K562 (cell line): ENCODE data around the gene LLGL2. TPM values are rescaled to one million over a fixed set of nuclear protein-coding genes. Genes with fewer than 3 reads are reported as not detected.

ENCODE experiments used
- ATAC-seq: fragments of 200-7000 bp; cut with Tn5 transposase; 3 replicates; pipeline ENCODE4 v1.9.1; 2020; ENCODE audit warnings: moderate library complexity
- BruUV-seq: library from RNA; stranded (reverse); fragments of 400-500 nt; replicated peaks from 2 replicates; lab custom pipeline; 2021; lab: Mats Ljungman, UMichigan
- CTCF ChIA-PET: fragments of 300-600 bp; formaldehyde crosslinking; extraction: SDS; loops from one replicate; lab custom pipeline; 2021; ENCODE audit warnings: low intra/inter-chr PET ratio; lab: Yijun Ruan, JAX
- POLR2A ChIA-PET: fragments of 300-600, 350-650 bp; sonication (Branson Sonifier 250); formaldehyde crosslinking; extraction: SDS; loops from one replicate; lab custom pipeline; 2021; ENCODE audit warnings: antibody characterized with exemption, inconsistent platforms; lab: Yijun Ruan, JAX
- DNase-seq, 4 experiments: peaks; one replicate each; pipeline versions ENCODE4 v3.0.0 to v3.0.0-alpha.2; 2011 to 2018; ENCODE audit warnings: low spot score in 3 of 4, mixed read lengths in 3 of 4; ENCODE audit errors: extremely low read depth in 1 of 4
- FAIRE-seq: peaks from 2 replicates; lab custom pipeline; 2011; peaks lifted over from hg19 to GRCh38; lab: Jason Lieb, UNC
- H2AFZ ChIP-seq: 2 replicates; pipeline ENCODE4 v1.6.0; 2011; ENCODE audit warnings: low read depth, low read length, control low read depth, inconsistent platforms
- H3K27ac ChIP-seq: fragments of 200-600 bp; 3 replicates; pipeline ENCODE4 v1.8.0; 2011; ENCODE audit warnings: low read depth, mild to moderate bottlenecking, control low read depth, inconsistent platforms, low read length, moderate library complexity, mixed read lengths; ENCODE audit errors: extremely low read depth
- H3K27me3 ChIP-seq, 2 experiments: fragments of 300-600 bp in 1 of 2; 2 replicates in 1 of 2; 3 replicates in 1 of 2; pipeline versions ENCODE4 v1.6.0 to v1.8.0; 2011; ENCODE audit warnings: inconsistent platforms in 2 of 2, low read length in 2 of 2, mild to moderate bottlenecking in 1 of 2, mixed read lengths in 1 of 2, moderate library complexity in 1 of 2; ENCODE audit not compliant: control insufficient read depth in 2 of 2, insufficient read depth in 2 of 2
- H3K36me3 ChIP-seq: fragments of 300-600 bp; 3 replicates; pipeline ENCODE4 v1.8.0; 2011; ENCODE audit warnings: mild to moderate bottlenecking, low read length, inconsistent platforms; ENCODE audit not compliant: control insufficient read depth, insufficient read depth
- H3K4me1 ChIP-seq, 2 experiments: fragments of 200-600 bp in 1 of 2; replicated peaks in 1 of 2; 2 replicates in 1 of 2; 3 replicates in 1 of 2; pipeline versions ENCODE4 v1.5.1 to v1.8.0; 2011; ENCODE audit warnings: inconsistent platforms in 2 of 2, low read length in 2 of 2, mild to moderate bottlenecking in 1 of 2, mixed read lengths in 1 of 2, moderate library complexity in 1 of 2; ENCODE audit not compliant: control insufficient read depth in 2 of 2, insufficient read depth in 2 of 2
- H3K4me2 ChIP-seq: 2 replicates; pipeline ENCODE4 v1.6.1; 2011; ENCODE audit warnings: low read length, control low read depth, inconsistent platforms, mixed read lengths; ENCODE audit not compliant: insufficient read depth
- H3K4me3 ChIP-seq: fragments of 200-600 bp; sonication (generic), shearing (Covaris generic); 2 replicates; pipeline ENCODE4 v1.5.1; 2016; ENCODE audit warnings: control low read depth, inconsistent platforms
- H3K79me2 ChIP-seq: fragments of 200-600 bp; 3 replicates; pipeline ENCODE4 v1.8.0; 2011; ENCODE audit warnings: low read length, inconsistent platforms; ENCODE audit not compliant: control insufficient read depth, insufficient read depth
- H3K9ac ChIP-seq, 2 experiments: 2 replicates each; pipeline versions ENCODE4 v1.6.0 to v1.6.1; 2011; ENCODE audit warnings: low read depth in 2 of 2, low read length in 2 of 2, control low read depth in 1 of 2, inconsistent platforms in 1 of 2, mild to moderate bottlenecking in 1 of 2, mixed read lengths in 1 of 2; ENCODE audit not compliant: insufficient read depth in 1 of 2
- H3K9me1 ChIP-seq: one replicate; pipeline ENCODE4 v1.6.0; 2011; ENCODE audit warnings: inconsistent platforms, mild to moderate bottlenecking, low read length, moderate library complexity; ENCODE audit not compliant: control insufficient read depth, insufficient read depth
- H3K9me3 ChIP-seq: replicated peaks from 2 replicates; pipeline ENCODE4 v1.5.1; 2011; ENCODE audit warnings: low read depth, low read length, inconsistent platforms; ENCODE audit not compliant: control insufficient read depth, insufficient read depth
- H4K20me1 ChIP-seq: replicated peaks from 2 replicates; pipeline ENCODE4 v1.6.1; 2011; ENCODE audit warnings: low read length, inconsistent platforms, mixed read lengths; ENCODE audit not compliant: control insufficient read depth, insufficient read depth
- CREB3 ChIP-seq: fragments of 450-650 bp; conservative IDR thresholded peaks from 2 replicates; pipeline ENCODE4 v1.6.1; 2016; ENCODE audit warnings: missing genetic modification characterization, low read depth, mild to moderate bottlenecking, missing compliant biosample characterization, moderate library complexity
- HDAC6 ChIP-seq: IDR thresholded peaks from 2 replicates; pipeline ENCODE4 v1.6.1; 2012; ENCODE audit warnings: low read depth, mild to moderate bottlenecking, control low read depth, inconsistent platforms, low read length, moderate library complexity
- HIVEP1 ChIP-seq: fragments of 250-450 bp; sonication (Bioruptor Pico); IDR thresholded peaks from 2 replicates; pipeline ENCODE4 v1.4.0; 2020; ENCODE audit warnings: mild to moderate bottlenecking
- MAFF ChIP-seq: IDR thresholded peaks from 2 replicates; pipeline ENCODE4 v1.6.1; 2012; ENCODE audit warnings: low read length, improper control_type of control experiment
- NFATC3 ChIP-seq: fragments of 450-650 bp; IDR thresholded peaks from 2 replicates; pipeline ENCODE4 v1.6.1; 2017; ENCODE audit warnings: mild to moderate bottlenecking
- RBFOX2 ChIP-seq: fragments of 200-400 bp; formaldehyde crosslinking; IDR thresholded peaks from 2 replicates; pipeline ENCODE4 v1.6.1; 2017; ENCODE audit warnings: low read depth, mild to moderate bottlenecking, low read length, moderate library complexity
- SAFB ChIP-seq: fragments of 200-400 bp; formaldehyde crosslinking; IDR thresholded peaks from 2 replicates; pipeline ENCODE4 v1.6.1; 2017; ENCODE audit warnings: low read depth, low read length, borderline replicate concordance
- SAFB2 ChIP-seq: fragments of 200-400 bp; formaldehyde crosslinking; IDR thresholded peaks from 2 replicates; pipeline ENCODE4 v1.6.1; 2018; ENCODE audit warnings: borderline replicate concordance, low read length, low read depth, moderate library complexity; ENCODE audit not compliant: severe bottlenecking
- SMARCB1 ChIP-seq: IDR thresholded peaks from 2 replicates; pipeline ENCODE4 v1.6.1; 2011; ENCODE audit warnings: improper control_type of control experiment, low read depth; ENCODE audit not compliant: insufficient read length
- TCF3 ChIP-seq: sonication (generic); formaldehyde crosslinking; IDR thresholded peaks from 2 replicates; pipeline ENCODE4 v1.4.0; 2020; ENCODE audit warnings: mild to moderate bottlenecking, missing genetic modification reagents
- TCFL5 ChIP-seq: fragments of 250-450 bp; sonication (Bioruptor Pico); conservative IDR thresholded peaks from 2 replicates; pipeline ENCODE4 v1.6.1; 2021; ENCODE audit warnings: mild to moderate bottlenecking, moderate library complexity, matching md5 sums
- TEAD4 ChIP-seq, 2 experiments: sonication (generic) in 1 of 2; formaldehyde crosslinking in 1 of 2; IDR thresholded peaks; 2 replicates each; pipeline versions ENCODE4 v1.6.1 to v1.8.0; 2012 to 2022; ENCODE audit warnings: borderline replicate concordance in 1 of 2, inconsistent platforms in 1 of 2, low read length in 1 of 2, mild to moderate bottlenecking in 1 of 2, missing genetic modification reagents in 1 of 2
- ZBTB17 ChIP-seq: fragments of 450-650 bp; formaldehyde crosslinking; IDR thresholded peaks from 2 replicates; pipeline ENCODE4 v1.4.0; 2020; ENCODE audit warnings: mild to moderate bottlenecking
- ZBTB2 ChIP-seq: fragments of 450-650 bp; IDR thresholded peaks from 2 replicates; pipeline ENCODE4 v1.6.1; 2016; ENCODE audit warnings: antibody characterized with exemption
- ZHX1 ChIP-seq: fragments of 150-350 bp; conservative IDR thresholded peaks from 2 replicates; pipeline ENCODE4 v1.6.1; 2014; ENCODE audit warnings: low read length
- ZSCAN29 ChIP-seq: fragments of 450-650 bp; IDR thresholded peaks from 2 replicates; pipeline ENCODE4 v1.6.1; 2017
- whole genome bisulfite sequencing: fragments of 100-300 bp; shearing (Covaris generic); methylation state at CpG from one replicate; pipeline ENCODE4 v1.1.6; 2016; ENCODE audit warnings: low coverage, mixed read lengths; ENCODE audit not compliant: insufficient coverage; ENCODE audit errors: missing lambda C conversion rate; 5-methylcytosine and 5-hydroxymethylcytosine counted together
- in situ Hi-C: fragments of 300-500 bp; cut with MboI; formaldehyde crosslinking; loops from 4 replicates; pipeline ENCODE4 v1.15.0; 2018; ENCODE audit warnings: inconsistent platforms, mixed read lengths
- intact Hi-C: fragments of 100-400 bp; cut with micrococcal nuclease; formaldehyde crosslinking; loops from 2 replicates; pipeline ENCODE4 v1.14.2; 2022
- polyA plus RNA-seq, 8 experiments: library from polyadenylated mRNA; depleted of rRNA in 4 of 8; stranded (reverse) in 5 of 8; unstranded in 3 of 8; fragments of >200 nt; fragmentation: Nextera tagmentation in 2 of 8; fragmentation: Illumina TruSeq in 1 of 8; extraction: Ambion mirVana in 2 of 8; extraction: Trizol in 1 of 8; gene quantifications; 2 replicates each; pipeline versions ENCODE4 v1.2.1 to v1.2.3, GENCODE V29; 2011 to 2014; ENCODE audit warnings: inconsistent platforms in 1 of 8, missing spikeins in 1 of 8
- total RNA-seq, 7 experiments: library from RNA; depleted of rRNA in 6 of 7; stranded (reverse); fragments of >200 nt in 6 of 7; fragmentation: Illumina TruSeq in 2 of 7; extraction: Trizol in 2 of 7; gene quantifications; 2 replicates each; pipeline versions ENCODE4 v1.2.1 to v1.2.3, GENCODE V29; 2011 to 2021; ENCODE audit warnings: low replicate concordance in 1 of 7

Gene LLGL2
- total and polyA plus RNA-seq, 9 of the 15 experiments (the other 6 are each of a cell fraction or from before 2014, with no cell fraction given) = 0.32 to 24.4 (median 10.2) TPM

- FAIRE-seq (peak; percentile 99), ATAC-seq (peak; percentile 97), DNase-seq (peak; percentile 83 to 86 (median 86))
- no peaks in the 10 kb centered on the region for H3K9me3 ChIP-seq
- H3K4me3 ChIP-seq = no peak overlapping the region
- no TSS peak for BruUV-seq
- peak overlapping the region; percentile 47 for H3K4me2 ChIP-seq
- H4K20me1 ChIP-seq = peaks cover 4% of the 10 kb centered on the region; the same call in 1 of the 2 replicates
- no peaks in the 10 kb centered on the region for H3K9me1 ChIP-seq
- peak overlapping the region in 1 of 2 experiments; percentile 61; a peak in 1 of 4 replicates for H3K9ac ChIP-seq
- peaks cover 0 to 15% of the 10 kb centered on the region in 2 experiments; a peak in 3 of 5 replicates for H3K27me3 ChIP-seq
- H3K4me1 ChIP-seq = peaks cover 3 to 23% of the 10 kb centered on the region in 2 experiments; a peak in 3 of 5 replicates
- no peaks in the 10 kb centered on the region for H3K79me2 ChIP-seq
- ChIA-PET CTCF (no interaction called here), POLR2A (interaction anchor here (0.5 to 1.4 kb wide), 11 partner anchors 11 to 189 kb away, joined by 3 to 7 read pairs (median 4); no protein-coding TSS in a partner anchor)
- in situ Hi-C loops = no loop called here
- no peak overlapping the region for H3K27ac ChIP-seq
- intact Hi-C loops = loop anchor here (5.0 kb wide), 1 partner anchor 146 kb away; no protein-coding TSS in a partner anchor
- H3K36me3 ChIP-seq = no peaks in the 10 kb centered on the region
- H2AFZ ChIP-seq = peak overlapping the region; percentile 53
- WGBS = 6% methylated on average over 27 of the region's 28 CpGs
- no peak for TF ChIP-seq SAFB
- TF ChIP-seq ZBTB17 (CRISPR knock-in tag) = no peak
- no peak for TF ChIP-seq TCF3 (CRISPR knock-in tag)
- no peak for TF ChIP-seq CREB3 (tag)
- TF ChIP-seq HIVEP1 (CRISPR knock-in tag) = no peak
- no peak; the same call in 1 of the 2 replicates for TF ChIP-seq ZBTB2
- TF ChIP-seq ZSCAN29 = no peak
- TF ChIP-seq MAFF = no peak
- no peak for TF ChIP-seq HDAC6
- TF ChIP-seq TCFL5 (CRISPR knock-in tag) = no peak
- no peak for TF ChIP-seq SAFB2
- no peak for TF ChIP-seq SMARCB1
- TF ChIP-seq TEAD4 (IDR thresholded peaks at IDR 0.05; ENCODE audit: low read length) = no peak
- no peak for TF ChIP-seq TEAD4 (CRISPR knock-in tag; IDR thresholded peaks at IDR 0.05; ENCODE audit: borderline replicate concordance)
- 0 out of 2 replicates have a peak, but pooled peaks have one; percentile 55 for TF ChIP-seq NFATC3
- no peak for TF ChIP-seq RBFOX2
- TF ChIP-seq ZHX1 = no peak
Measured at GRCh38 chr17:75601057-75601987, 75.8 kb downstream of the LLGL2 start.
